Measurements from ENCODE around the gene SCAANT1.

- no peak for TF ChIP-seq CTCF (IDR thresholded peaks at IDR 0.05)
- TF ChIP-seq EZH2 (IDR thresholded peaks at IDR 0.05; ENCODE audit: borderline replicate concordance, insufficient read depth, low read depth, low read length, poor library complexity, severe bottlenecking) = no peak
Measured at GRCh38 chr3:63933459-63933858, 21.3 kb upstream of the SCAANT1 start.
